ENCODE data around the gene THTPA. TPM values are rescaled to one million over a fixed set of nuclear protein-coding genes. Genes with fewer than 3 reads are reported as not detected.

The THTPA gene
- total RNA-seq, 1 experiment from 2014 or later: 12.4 TPM

Other genes starting within 250 kb of the THTPA start
- gene BCL2L2, start 249.4 kb upstream of the THTPA start, total RNA-seq (2014; rRNA removed; shearing (Covaris generic)): 7.1 and 9.5 TPM in 2 replicates
- 45.6 and 49.7 TPM in 2 replicates for gene PABPN1, start 234.8 kb upstream of the THTPA start, total RNA-seq (2014; rRNA removed; shearing (Covaris generic))
- gene SLC22A17, start 203.4 kb upstream of the THTPA start, total RNA-seq (2014; rRNA removed; shearing (Covaris generic)): 7.4 and 10.4 TPM in 2 replicates
- 2.8 TPM in 2 replicates for gene EFS, start 191.1 kb upstream of the THTPA start, total RNA-seq (2014; rRNA removed; shearing (Covaris generic))
- not detected in 2 replicates for gene IL25, start 183.5 kb upstream of the THTPA start, total RNA-seq (2014; rRNA removed; shearing (Covaris generic))
- gene CMTM5, start 179.2 kb upstream of the THTPA start, total RNA-seq (2014; rRNA removed; shearing (Covaris generic)): 0.49 and 0.60 TPM in 2 replicates
- gene MYH6, start 148.0 kb upstream of the THTPA start, total RNA-seq (2014; rRNA removed; shearing (Covaris generic)): not detected in 2 replicates
- not detected in 2 replicates for gene MYH7, start 120.6 kb upstream of the THTPA start, total RNA-seq (2014; rRNA removed; shearing (Covaris generic))
- gene NGDN, start 86.6 kb upstream of the THTPA start, total RNA-seq (2014; rRNA removed; shearing (Covaris generic)): 51.5 and 55.2 TPM in 2 replicates
- not detected in 2 replicates for gene ZFHX2, start 4.5 kb upstream of the THTPA start, total RNA-seq (2014; rRNA removed; shearing (Covaris generic))
- 7.5 and 7.8 TPM in 2 replicates for gene AP1G2, start 11.5 kb downstream of the THTPA start, total RNA-seq (2014; rRNA removed; shearing (Covaris generic))
- under 0.01 TPM in 1 of 2 replicates, not detected in the other for gene JPH4, start 22.5 kb downstream of the THTPA start, total RNA-seq (2014; rRNA removed; shearing (Covaris generic))
- gene DHRS2, start 80.1 kb downstream of the THTPA start, total RNA-seq (2014; rRNA removed; shearing (Covaris generic)): 7.1 and 8.7 TPM in 2 replicates